Choroid plexus epithelial cell (primary cell): Measurements from ENCODE around the gene CAMK1D.

Experiments
- DNase-seq: peaks from one replicate; pipeline ENCODE4 v3.0.0-alpha.2; 2010; ENCODE audit warnings: low read depth
- H3K4me3 ChIP-seq: 2 replicates; pipeline ENCODE4 v1.5.1; 2011; ENCODE audit warnings: low read depth, mild to moderate bottlenecking, control low read depth, low read length, moderate library complexity
- CTCF ChIP-seq: conservative IDR thresholded peaks from 2 replicates; pipeline ENCODE4 v1.5.1; 2011; ENCODE audit warnings: low read depth, mild to moderate bottlenecking, control low read depth, inconsistent platforms, low read length, moderate library complexity

Gene CAMK1D

GRCh38 chr10:12549297-12549696 lies 199.9 kb downstream of the CAMK1D start:
- TF ChIP-seq CTCF, result no peak
- DNase-seq, result no peak
- no peak overlapping the region for H3K4me3 ChIP-seq

GRCh38 chr10:12550994-12551393 lies 201.6 kb downstream of the CAMK1D start:
- no peak for DNase-seq
- H3K4me3 ChIP-seq, result no peak overlapping the region
- no peak for TF ChIP-seq CTCF

GRCh38 chr10:12556039-12556438 lies 206.7 kb downstream of the CAMK1D start:
- no peak for DNase-seq
- TF ChIP-seq CTCF, result no peak
- H3K4me3 ChIP-seq, result no peak overlapping the region

GRCh38 chr10:12559578-12560178 lies 210.3 kb downstream of the CAMK1D start:
- TF ChIP-seq CTCF, result no peak
- no peak for DNase-seq
- no peak overlapping the region for H3K4me3 ChIP-seq

GRCh38 chr10:12561307-12561706 lies 212.0 kb downstream of the CAMK1D start:
- no peak for DNase-seq
- no peak overlapping the region for H3K4me3 ChIP-seq
- no peak for TF ChIP-seq CTCF

- no peak for DNase-seq
- no peak overlapping the region for H3K4me3 ChIP-seq
- TF ChIP-seq CTCF, result no peak
These were observed 212.4 kb downstream of the CAMK1D start for GRCh38 chr10:12561720-12562119.

- no peak for DNase-seq
- no peak for TF ChIP-seq CTCF
These were observed 214.1 kb downstream of the CAMK1D start for GRCh38 chr10:12563489-12563888.

More at GRCh38 chr10:12563489-12563888, 214.1 kb downstream of the CAMK1D start:
- H3K4me3 ChIP-seq, result no peak overlapping the region
